Karpas-422 (cell line): ENCODE data around the gene BTBD16. TPM values are rescaled to one million over a fixed set of nuclear protein-coding genes. Genes with fewer than 3 reads are reported as not detected.
A peak's percentile ranks its signal among the peaks of the same experiment; 100 is the strongest.

Experiments used
- DNase-seq: peaks from one replicate; pipeline ENCODE4 v3.0.0-alpha.2; 2015
- H2AFZ ChIP-seq: fragments of 200-600 bp; sonication (generic); 2 replicates; pipeline ENCODE4 v1.6.1; 2014; ENCODE audit warnings: antibody characterized with exemption, low read length, mixed read lengths
- H3K27ac ChIP-seq: fragments of 200-600 bp; sonication (generic); 2 replicates; pipeline ENCODE4 v1.5.1; 2014; ENCODE audit warnings: mild to moderate bottlenecking, low read length, moderate library complexity
- H3K27me3 ChIP-seq: fragments of 200-600 bp; sonication (generic); 2 replicates; pipeline ENCODE4 v1.6.1; 2014; ENCODE audit warnings: low read length, mixed read lengths
- H3K36me3 ChIP-seq: fragments of 200-600 bp; sonication (generic); 2 replicates; pipeline ENCODE4 v1.6.1; 2014; ENCODE audit warnings: low read length, mixed read lengths; ENCODE audit not compliant: insufficient read depth
- H3K4me1 ChIP-seq: fragments of 200-600 bp; sonication (generic); 2 replicates; pipeline ENCODE4 v1.6.1; 2014; ENCODE audit warnings: mild to moderate bottlenecking, low read length, mixed read lengths
- H3K4me2 ChIP-seq: fragments of 200-600 bp; sonication (generic); 2 replicates; pipeline ENCODE4 v1.6.1; 2014; ENCODE audit warnings: low read length, low read depth, mild to moderate bottlenecking; ENCODE audit not compliant: poor library complexity, severe bottlenecking
- H3K4me3 ChIP-seq: fragments of 200-600 bp; sonication (generic); 2 replicates; pipeline ENCODE4 v1.5.1; 2014; ENCODE audit warnings: mild to moderate bottlenecking, antibody characterized with exemption, low read length, mixed read lengths
- H3K79me2 ChIP-seq: fragments of 200-600 bp; sonication (generic); 2 replicates; pipeline ENCODE4 v1.6.1; 2014; ENCODE audit warnings: mild to moderate bottlenecking, low read length, mixed read lengths
- H3K9ac ChIP-seq: fragments of 200-600 bp; sonication (generic); 2 replicates; pipeline ENCODE4 v1.6.0; 2014; ENCODE audit warnings: low read length
- H3K9me2 ChIP-seq: fragments of 200-600 bp; sonication (generic), shearing (Covaris generic); replicated peaks from 2 replicates; pipeline ENCODE4 v1.6.0; 2014; ENCODE audit warnings: mild to moderate bottlenecking, low read length, moderate library complexity; ENCODE audit not compliant: insufficient read depth
- H3K9me3 ChIP-seq: fragments of 300-700, 200-600 bp; sonication (generic); 2 replicates; pipeline ENCODE4 v1.6.1; 2014; ENCODE audit warnings: low read length, mixed read lengths
- H4K20me1 ChIP-seq: fragments of 200-600 bp; sonication (generic); 2 replicates; pipeline ENCODE4 v1.6.1; 2014; ENCODE audit warnings: mild to moderate bottlenecking, antibody characterized with exemption, low read length, low read depth; ENCODE audit not compliant: insufficient read depth
- total RNA-seq: library from RNA; depleted of rRNA; stranded (reverse); fragments of >200 nt; shearing (Covaris generic); gene quantifications from 2 replicates; pipeline ENCODE4 v1.2.3, GENCODE V29; 2014; ENCODE audit warnings: low replicate concordance

BTBD16 gene
- total RNA-seq, 1 experiment from 2014 or later: not detected

DNA sequence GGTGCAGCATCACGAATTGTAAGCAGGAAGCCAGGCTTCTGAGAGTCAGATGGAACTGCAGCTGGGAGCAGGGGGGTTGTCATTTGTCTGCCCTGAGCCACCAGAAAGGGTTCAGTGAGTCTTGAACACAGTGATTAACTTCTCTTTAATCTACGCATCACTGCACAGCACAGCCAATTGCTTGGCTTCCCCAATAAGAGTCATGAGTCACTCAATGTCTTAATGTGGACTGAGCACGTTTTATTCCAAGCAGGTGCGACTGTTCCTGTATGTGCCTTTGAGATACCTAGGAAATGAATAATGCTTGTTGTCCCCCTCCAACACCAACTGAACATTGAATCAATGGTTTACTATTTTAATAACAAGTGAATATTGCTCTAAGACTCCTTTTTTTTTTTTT, 77.4 kb downstream of the BTBD16 start:
- peaks cover 74% of the 10 kb centered on the region for H3K4me1 ChIP-seq
- no peaks in the 10 kb centered on the region for H4K20me1 ChIP-seq
- H3K9me3 ChIP-seq: no peaks in the 10 kb centered on the region
- peak overlapping the region; percentile 84 for H3K27ac ChIP-seq
- no peaks in the 10 kb centered on the region; the same call in 1 of the 2 replicates for H3K36me3 ChIP-seq
- no peaks in the 10 kb centered on the region for H3K79me2 ChIP-seq
- no peaks in the 10 kb centered on the region for H3K27me3 ChIP-seq
- peak overlapping the region; percentile 26; the same call in 1 of the 2 replicates for H3K4me3 ChIP-seq
- peak overlapping the region; percentile 65 for H3K4me2 ChIP-seq
- no peak overlapping the region for H2AFZ ChIP-seq
- peak overlapping the region; percentile 41; the same call in 1 of the 2 replicates for H3K9ac ChIP-seq
- no peaks in the 10 kb centered on the region for H3K9me2 ChIP-seq
- peak; percentile 94 for DNase-seq

DNA sequence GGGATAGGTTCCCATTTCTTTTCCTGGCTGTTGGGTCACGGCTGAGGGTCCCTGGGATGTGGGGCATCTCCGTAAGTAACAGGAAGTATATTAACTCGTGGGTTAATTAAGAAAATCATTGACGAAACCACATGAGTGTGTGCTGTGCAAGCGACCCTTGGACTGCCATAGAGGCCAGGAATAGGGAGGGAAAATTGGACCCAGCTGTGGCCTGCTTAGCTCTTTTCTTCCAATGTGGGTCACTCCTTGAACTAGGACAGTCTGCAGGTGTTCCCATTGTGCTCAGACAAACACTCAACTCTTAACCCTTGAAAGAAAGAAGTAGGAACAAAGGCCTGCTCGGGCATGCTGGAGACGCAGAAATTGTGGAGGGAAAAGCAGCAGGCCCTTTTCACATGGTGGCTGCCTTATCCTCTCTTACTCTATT, 77.9 kb downstream of the BTBD16 start:
- H3K4me3 ChIP-seq: no peak overlapping the region
- H3K27ac ChIP-seq: peak overlapping the region; percentile 42
- no peaks in the 10 kb centered on the region for H3K9me2 ChIP-seq

DNA sequence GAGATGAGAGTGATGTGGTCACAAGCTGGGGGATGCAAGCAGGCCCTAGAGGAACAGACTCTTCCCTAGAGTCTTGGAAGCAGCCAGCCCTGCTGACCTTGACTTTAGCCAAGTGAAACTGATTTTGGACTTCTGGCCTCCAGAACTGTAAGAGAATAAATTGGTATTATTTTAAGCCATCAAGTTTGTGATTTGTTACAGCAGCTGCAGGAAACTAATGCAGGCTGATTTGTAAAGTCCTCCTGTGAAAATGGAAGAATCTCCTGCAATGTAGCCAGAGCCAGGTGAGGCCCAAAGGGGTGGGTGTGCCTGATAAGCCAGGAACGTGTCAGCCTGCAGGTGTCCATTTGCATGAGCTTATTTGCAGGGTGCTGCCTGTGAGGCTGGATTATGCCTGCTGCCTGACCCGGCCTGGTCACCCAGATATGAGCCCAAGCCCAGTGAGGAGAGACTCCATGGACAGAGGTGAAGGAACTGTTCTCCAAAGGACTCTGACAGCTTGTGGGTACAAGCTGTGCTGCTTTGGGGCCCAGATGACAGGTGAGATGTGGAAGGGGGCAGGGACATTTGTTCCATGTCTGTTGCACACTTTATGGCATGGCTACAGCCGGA, 78.8 kb downstream of the BTBD16 start:
- Histone ChIP-seq H3K9me3 (no peaks in the 10 kb centered on the region), H3K27ac (no peak overlapping the region), H3K27me3 (no peaks in the 10 kb centered on the region), H4K20me1 (no peaks in the 10 kb centered on the region), H3K4me2 (peak overlapping the region; percentile 16), H3K9me2 (no peaks in the 10 kb centered on the region), H3K36me3 (no peaks in the 10 kb centered on the region; the same call in 1 of the 2 replicates), H2AFZ (no peak overlapping the region), H3K4me1 (peaks cover 63% of the 10 kb centered on the region), H3K9ac (no peak overlapping the region), H3K79me2 (no peaks in the 10 kb centered on the region), H3K4me3 (no peak overlapping the region; the same call in 1 of the 2 replicates)
- DNase-seq: peak; percentile 58

More for the DNA sequence above, 77.9 kb downstream of the BTBD16 start:
- Histone ChIP-seq H3K27me3 (no peaks in the 10 kb centered on the region), H4K20me1 (no peaks in the 10 kb centered on the region), H3K4me1 (peaks cover 72% of the 10 kb centered on the region), H3K36me3 (no peaks in the 10 kb centered on the region; the same call in 1 of the 2 replicates), H3K4me2 (peak overlapping the region; percentile 65), H3K9me3 (no peaks in the 10 kb centered on the region), H3K79me2 (no peaks in the 10 kb centered on the region), H2AFZ (no peak overlapping the region), H3K9ac (no peak overlapping the region)
- no peak for DNase-seq

DNA sequence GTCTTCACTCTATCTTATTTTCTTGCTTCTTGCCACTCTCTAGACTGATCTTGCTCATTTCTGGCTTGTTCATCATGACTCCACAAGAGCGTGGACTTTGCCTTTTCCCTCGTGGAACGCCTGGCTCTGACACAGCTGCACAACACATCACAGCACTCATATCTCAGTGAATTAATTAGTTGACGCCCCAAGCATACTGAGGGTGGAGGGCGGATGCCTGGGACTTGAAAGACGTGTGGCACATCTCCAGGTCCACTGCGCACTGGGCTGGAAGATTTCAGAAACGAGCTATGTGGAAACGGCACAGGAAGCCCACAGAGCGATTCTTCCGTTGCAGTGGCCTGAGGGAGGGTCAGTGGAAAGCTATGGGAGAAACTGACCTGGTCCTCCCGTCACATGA, 79.8 kb downstream of the BTBD16 start:
- Histone ChIP-seq H4K20me1 (no peaks in the 10 kb centered on the region), H3K27ac (no peak overlapping the region), H3K36me3 (no peaks in the 10 kb centered on the region; the same call in 1 of the 2 replicates), H3K9ac (no peak overlapping the region), H2AFZ (no peak overlapping the region), H3K9me3 (no peaks in the 10 kb centered on the region), H3K4me1 (peaks cover 61% of the 10 kb centered on the region), H3K27me3 (no peaks in the 10 kb centered on the region), H3K4me2 (no peak overlapping the region), H3K79me2 (no peaks in the 10 kb centered on the region), H3K9me2 (no peaks in the 10 kb centered on the region), H3K4me3 (no peak overlapping the region)
- DNase-seq: no peak

DNA sequence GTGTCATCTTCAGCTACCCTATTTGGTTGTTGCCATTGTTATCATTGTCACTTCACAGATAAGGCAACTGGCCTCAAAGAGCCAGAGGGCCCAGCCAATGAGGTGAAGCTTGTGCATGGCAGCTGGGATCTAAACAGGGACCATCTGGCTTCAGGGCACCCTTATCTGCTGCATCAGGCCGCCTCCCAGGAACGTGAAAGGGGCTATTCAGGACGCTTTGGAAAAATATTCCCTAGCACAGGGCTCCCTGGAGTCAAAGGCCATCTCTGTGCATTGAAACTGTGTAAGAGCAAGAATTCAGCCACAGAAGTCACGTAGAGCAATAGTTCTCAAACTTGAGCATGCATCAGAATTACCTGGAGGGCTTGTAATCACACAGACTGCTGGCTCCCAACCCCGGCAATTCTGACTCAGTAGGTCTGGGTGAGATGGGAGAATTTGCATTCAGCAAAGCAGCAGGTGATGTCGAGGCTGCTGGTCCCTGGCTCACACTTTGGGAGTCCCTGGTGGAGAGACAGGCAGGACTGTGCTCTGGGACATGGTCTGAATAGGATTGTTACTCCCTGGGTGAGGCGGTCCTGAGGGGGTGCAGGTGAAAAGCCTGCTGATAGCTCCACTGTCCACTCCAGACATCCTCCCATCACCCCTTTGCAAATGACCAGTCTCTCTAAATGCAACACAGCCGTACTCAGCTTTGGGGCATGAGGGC, 81.9 kb downstream of the BTBD16 start:
- Histone ChIP-seq H3K4me1 (peaks cover 41% of the 10 kb centered on the region), H3K27ac (no peak overlapping the region), H3K4me2 (no peak overlapping the region), H3K9me3 (no peaks in the 10 kb centered on the region), H3K79me2 (no peaks in the 10 kb centered on the region), H2AFZ (no peak overlapping the region), H3K9me2 (no peaks in the 10 kb centered on the region), H3K36me3 (no peaks in the 10 kb centered on the region; the same call in 1 of the 2 replicates), H4K20me1 (no peaks in the 10 kb centered on the region), H3K4me3 (no peak overlapping the region), H3K9ac (no peak overlapping the region), H3K27me3 (no peaks in the 10 kb centered on the region)
- DNase-seq: no peak

DNA sequence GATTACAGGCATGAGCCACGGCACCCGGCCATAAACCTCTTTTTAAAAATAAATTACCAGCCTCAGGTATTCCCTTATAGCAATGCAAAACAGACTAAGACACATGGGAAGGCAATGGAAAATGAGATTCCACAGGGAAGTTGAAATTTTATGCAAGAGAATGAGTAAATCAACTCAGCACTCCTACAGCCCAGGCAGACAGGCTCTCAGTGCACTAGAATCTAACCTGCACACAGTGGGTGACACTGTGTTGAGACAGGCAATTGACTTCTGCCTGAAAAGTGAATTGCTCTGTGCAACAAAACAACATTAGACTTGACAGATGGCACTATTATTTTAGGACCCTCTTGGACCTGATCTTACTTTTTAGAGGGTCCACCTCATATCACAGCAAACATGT, 83.3 kb downstream of the BTBD16 start:
- H3K36me3 ChIP-seq: no peaks in the 10 kb centered on the region; the same call in 1 of the 2 replicates
- H3K27ac ChIP-seq: no peak overlapping the region
- H3K9me2 ChIP-seq: no peaks in the 10 kb centered on the region
- H4K20me1 ChIP-seq: no peaks in the 10 kb centered on the region
- H3K4me3 ChIP-seq: no peak overlapping the region
- no peaks in the 10 kb centered on the region for H3K9me3 ChIP-seq
- H3K79me2 ChIP-seq: no peaks in the 10 kb centered on the region
- no peak overlapping the region for H3K4me2 ChIP-seq
- no peak overlapping the region for H2AFZ ChIP-seq
- H3K4me1 ChIP-seq: peaks cover 27% of the 10 kb centered on the region
- H3K27me3 ChIP-seq: no peaks in the 10 kb centered on the region
- no peak for DNase-seq
- no peak overlapping the region for H3K9ac ChIP-seq

DNA sequence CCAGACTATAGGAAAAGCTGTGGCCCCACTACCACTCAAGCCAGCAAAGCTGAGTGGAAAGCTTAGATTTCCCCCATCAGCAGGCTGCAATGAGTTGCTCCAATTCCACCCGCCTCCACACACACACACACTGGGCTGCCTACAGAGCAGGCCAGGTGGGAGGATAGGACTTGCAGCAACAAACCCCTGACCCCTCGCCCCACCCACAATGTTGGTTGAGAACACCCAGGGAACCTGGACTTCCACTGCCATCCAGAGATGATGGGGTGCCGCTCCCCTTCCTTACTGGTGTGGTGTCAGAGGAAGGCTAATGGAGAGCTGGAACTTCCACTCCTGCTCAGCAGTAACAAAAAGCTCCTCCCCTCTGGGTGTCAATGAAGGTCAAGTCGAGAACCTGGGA, 86.6 kb downstream of the BTBD16 start:
- no peak for DNase-seq
- H3K4me2 ChIP-seq: no peak overlapping the region
- no peaks in the 10 kb centered on the region for H3K9me2 ChIP-seq

DNA sequence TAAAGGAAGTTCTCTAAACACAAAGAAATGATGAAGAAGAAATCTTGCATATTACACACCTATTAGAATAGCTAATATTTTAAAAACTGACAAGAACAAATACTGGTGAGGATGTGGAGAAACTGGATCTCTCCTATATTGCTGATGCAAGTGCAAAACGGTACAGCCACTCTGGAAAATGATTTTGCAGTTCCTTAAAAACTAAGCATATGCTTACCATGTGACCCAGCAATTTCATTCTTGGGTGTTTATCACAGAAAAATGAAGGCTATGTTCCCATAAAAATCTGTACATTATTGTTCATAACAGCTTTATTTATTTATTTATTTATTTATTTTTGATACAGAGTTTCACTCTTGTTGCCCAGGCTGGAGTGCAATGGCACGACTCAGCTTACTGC, 88.5 kb downstream of the BTBD16 start:
- no peak overlapping the region for H3K4me3 ChIP-seq
- no peak overlapping the region for H3K4me2 ChIP-seq
- no peak for DNase-seq
- H3K36me3 ChIP-seq: no peaks in the 10 kb centered on the region
- no peaks in the 10 kb centered on the region for H4K20me1 ChIP-seq
- no peaks in the 10 kb centered on the region for H3K9me2 ChIP-seq
- H3K27me3 ChIP-seq: no peaks in the 10 kb centered on the region
- no peak overlapping the region for H2AFZ ChIP-seq
- no peaks in the 10 kb centered on the region for H3K79me2 ChIP-seq
- H3K4me1 ChIP-seq: peaks cover 6% of the 10 kb centered on the region
- H3K9me3 ChIP-seq: no peaks in the 10 kb centered on the region
- H3K27ac ChIP-seq: no peak overlapping the region
- H3K9ac ChIP-seq: no peak overlapping the region

More for the DNA sequence above, 86.6 kb downstream of the BTBD16 start:
- no peaks in the 10 kb centered on the region for H4K20me1 ChIP-seq
- no peak overlapping the region for H2AFZ ChIP-seq
- no peaks in the 10 kb centered on the region for H3K36me3 ChIP-seq
- no peaks in the 10 kb centered on the region for H3K79me2 ChIP-seq
- no peaks in the 10 kb centered on the region for H3K9me3 ChIP-seq
- H3K9ac ChIP-seq: no peak overlapping the region
- no peak overlapping the region for H3K4me3 ChIP-seq
- peaks cover 15% of the 10 kb centered on the region for H3K4me1 ChIP-seq
- H3K27me3 ChIP-seq: no peaks in the 10 kb centered on the region
- H3K27ac ChIP-seq: no peak overlapping the region
